ENCODE results near the gene LRP1-AS. TPM values are rescaled to one million over a fixed set of nuclear protein-coding genes. Genes with fewer than 3 reads are reported as not detected.

The LRP1-AS gene
- total RNA-seq, 1 donor from 2014 or later: not detected

Small RNA genes within 50 kb of the gene (small RNA-seq; reads per million reads assigned to genes)
- gene MIR1228 (ENCODE audit: low replicate concordance): not detected

Other genes starting within 250 kb of the LRP1-AS start
- gene SDR9C7, start 213.2 kb downstream of the LRP1-AS start, total RNA-seq: 0.25 TPM
- 0.49 TPM for gene RDH16, start 190.0 kb downstream of the LRP1-AS start, total RNA-seq
- gene ZBTB39, start 141.1 kb downstream of the LRP1-AS start, total RNA-seq: 7.9 TPM
- 4.7 TPM for gene TAC3, start 131.1 kb downstream of the LRP1-AS start, total RNA-seq
- gene MYO1A, start 97.5 kb downstream of the LRP1-AS start, total RNA-seq: not detected
- gene NEMP1, start 68.8 kb downstream of the LRP1-AS start, total RNA-seq: 6.1 TPM
- 16.0 TPM for gene NAB2, start 58.5 kb downstream of the LRP1-AS start, total RNA-seq
- 4.9 TPM for gene STAT6, start 36.3 kb downstream of the LRP1-AS start, total RNA-seq
- gene LRP1, start 19.1 kb downstream of the LRP1-AS start, total RNA-seq: 116 TPM
- 1.7 TPM for gene NXPH4, start 69.2 kb upstream of the LRP1-AS start, total RNA-seq
- 20.2 TPM for gene SHMT2, start 82.1 kb upstream of the LRP1-AS start, total RNA-seq
- gene STAC3, start 103.6 kb upstream of the LRP1-AS start, total RNA-seq: 0.25 TPM

Data from temporal lobe (tissue), 2 donors.